Right lobe of liver (tissue), 4 donors: ENCODE data around the gene CMC4.

Experiments used
- POLR2A ChIP-seq: fragments of 450-650 bp; IDR thresholded peaks from one replicate; pipeline ENCODE4 v1.6.1; 2017; ENCODE audit warnings: antibody characterized with exemption, mild to moderate bottlenecking
- TF ChIP-seq, protein P1 (sequence below), 4 donors: fragments of 200-600 bp in 3 of 4; fragments of 450-650 bp in 1 of 4; IDR thresholded peaks; one replicate each; pipeline versions ENCODE4 v1.5.1 to v1.8.0; 2016 to 2022; ENCODE audit warnings: antibody characterized with exemption in 4 of 4, mild to moderate bottlenecking in 2 of 4
- donor health status: DM: no; HTN: no; CAD: no.
- donor health status: DM: no; HTN: no; CAD: no.
- donor health status: DM: no; HTN: yes; CAD: no.

DNA sequence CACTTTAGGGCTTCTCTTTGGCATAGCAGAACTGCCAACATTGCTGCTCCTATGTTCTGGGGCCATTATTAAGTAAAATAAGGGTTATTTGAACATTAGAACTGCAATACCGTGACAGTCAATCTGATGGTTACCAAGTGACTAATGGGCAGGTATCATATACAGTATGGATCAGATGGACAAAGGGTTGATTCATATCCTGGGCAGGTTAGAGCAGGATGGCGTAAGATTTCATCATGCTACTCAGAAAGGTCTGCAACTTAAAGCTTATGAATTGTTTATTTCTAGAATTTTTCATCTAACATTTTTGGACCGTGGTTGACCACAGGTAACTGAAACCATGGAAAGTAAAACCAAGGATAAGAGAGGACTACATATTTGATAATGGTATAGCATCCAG is 41.2 kb upstream of the CMC4 start:
- TF ChIP-seq, protein P1, sequence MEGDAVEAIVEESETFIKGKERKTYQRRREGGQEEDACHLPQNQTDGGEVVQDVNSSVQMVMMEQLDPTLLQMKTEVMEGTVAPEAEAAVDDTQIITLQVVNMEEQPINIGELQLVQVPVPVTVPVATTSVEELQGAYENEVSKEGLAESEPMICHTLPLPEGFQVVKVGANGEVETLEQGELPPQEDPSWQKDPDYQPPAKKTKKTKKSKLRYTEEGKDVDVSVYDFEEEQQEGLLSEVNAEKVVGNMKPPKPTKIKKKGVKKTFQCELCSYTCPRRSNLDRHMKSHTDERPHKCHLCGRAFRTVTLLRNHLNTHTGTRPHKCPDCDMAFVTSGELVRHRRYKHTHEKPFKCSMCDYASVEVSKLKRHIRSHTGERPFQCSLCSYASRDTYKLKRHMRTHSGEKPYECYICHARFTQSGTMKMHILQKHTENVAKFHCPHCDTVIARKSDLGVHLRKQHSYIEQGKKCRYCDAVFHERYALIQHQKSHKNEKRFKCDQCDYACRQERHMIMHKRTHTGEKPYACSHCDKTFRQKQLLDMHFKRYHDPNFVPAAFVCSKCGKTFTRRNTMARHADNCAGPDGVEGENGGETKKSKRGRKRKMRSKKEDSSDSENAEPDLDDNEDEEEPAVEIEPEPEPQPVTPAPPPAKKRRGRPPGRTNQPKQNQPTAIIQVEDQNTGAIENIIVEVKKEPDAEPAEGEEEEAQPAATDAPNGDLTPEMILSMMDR (IDR thresholded peaks at IDR 0.05), result no peak
- TF ChIP-seq POLR2A, result no peak
